Keratinocyte (primary cell): Measurements from ENCODE around the gene EMP2.

Source experiments
- CTCF ChIP-seq, 3 experiments: IDR thresholded peaks in 1 of 3; conservative IDR thresholded peaks in 1 of 3; optimal IDR thresholded peaks in 1 of 3; 2 replicates in 2 of 3; 3 replicates in 1 of 3; pipeline versions ENCODE3 to v1.5.1; 2011; ENCODE audit warnings: low read length in 3 of 3, mild to moderate bottlenecking in 3 of 3, moderate library complexity in 2 of 3, control low read depth in 1 of 3, inconsistent platforms in 1 of 3; ENCODE audit not compliant: insufficient read depth in 2 of 3; ENCODE audit errors: extremely low read depth in 1 of 3
- EZH2 ChIP-seq: IDR thresholded peaks from one replicate; pipeline ENCODE4 v1.6.1; 2012; ENCODE audit warnings: inconsistent platforms, mild to moderate bottlenecking, low read length, moderate library complexity

GRCh38 chr16:10521681-10522274 lies 58.6 kb downstream of the EMP2 start:
- peak; percentile 83 to 86 (median 84) for TF ChIP-seq CTCF (optimal IDR thresholded peaks at IDR 0.05 in 1 of 3, IDR thresholded peaks at IDR 0.05 in 1 of 3, conservative IDR thresholded peaks at IDR 0.05 in 1 of 3; ENCODE audit: extremely low read depth in 1 of 3, insufficient read depth in 2 of 3, low read length in 3 of 3)
- no peak for TF ChIP-seq EZH2
